Activated T-cell treated with anti-CD3 and anti-CD28 coated beads, Interleukin-2, amount 50 U/mL, for 48 hours (primary cell): Measurements from ENCODE around the gene RSRC2.
"Not testable (repeated sequence)": the region's sequence is repeated elsewhere in the genome, so short reads cannot be mapped to it uniquely, and the experiment has no call there.

Experiments used
- DNase-seq, 2 experiments: peaks; one replicate each; pipeline ENCODE4 v3.0.0-alpha.2; 2020

Gene RSRC2

GRCh38 chr12:122483969-122484368, 42.8 kb downstream of the RSRC2 start:
- peak in 1 of 2 experiments; percentile 1 for DNase-seq

GRCh38 chr12:122481861-122482260, 44.9 kb downstream of the RSRC2 start:
- no peak for DNase-seq

GRCh38 chr12:122480753-122481152, 46.0 kb downstream of the RSRC2 start:
- DNase-seq = peak in 1 of 2 experiments; percentile 8

GRCh38 chr12:122474324-122474716, 52.4 kb downstream of the RSRC2 start:
- DNase-seq = peak in 1 of 2 experiments; percentile 15

GRCh38 chr12:122473543-122474323, 53.0 kb downstream of the RSRC2 start:
- DNase-seq = peak; percentile 71 to 74

- peak in 1 of 2 experiments; percentile 9 for DNase-seq
Measured at GRCh38 chr12:122471324-122472226, 55.2 kb downstream of the RSRC2 start.

DNA sequence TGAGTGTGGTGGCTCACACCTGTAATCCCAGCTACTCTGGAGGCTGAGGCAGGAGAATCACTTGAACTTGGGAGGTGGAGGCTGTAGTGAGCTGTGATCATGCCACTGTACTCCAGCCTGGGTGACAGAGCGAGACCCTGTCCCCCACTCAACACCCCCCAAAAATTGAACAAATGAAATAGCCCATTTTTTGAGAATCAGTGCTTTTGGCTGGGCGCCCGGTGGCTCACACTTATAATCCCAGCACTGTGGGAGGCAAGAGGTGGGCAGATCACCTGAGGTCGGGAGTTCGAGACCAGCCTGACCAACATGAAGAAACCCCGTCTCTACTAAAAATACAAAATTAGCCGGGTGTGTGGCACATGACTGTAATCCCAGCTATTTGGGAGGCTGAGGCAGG, 56.2 kb downstream of the RSRC2 start:
- peak in 1 of 2 experiments; percentile 13 for DNase-seq

GRCh38 chr12:122469856-122470255, 56.9 kb downstream of the RSRC2 start:
- DNase-seq = not testable (repeated sequence)

- peak in 1 of 2 experiments; percentile 3 for DNase-seq
Measured at GRCh38 chr12:122467983-122468382, 58.8 kb downstream of the RSRC2 start.

DNA sequence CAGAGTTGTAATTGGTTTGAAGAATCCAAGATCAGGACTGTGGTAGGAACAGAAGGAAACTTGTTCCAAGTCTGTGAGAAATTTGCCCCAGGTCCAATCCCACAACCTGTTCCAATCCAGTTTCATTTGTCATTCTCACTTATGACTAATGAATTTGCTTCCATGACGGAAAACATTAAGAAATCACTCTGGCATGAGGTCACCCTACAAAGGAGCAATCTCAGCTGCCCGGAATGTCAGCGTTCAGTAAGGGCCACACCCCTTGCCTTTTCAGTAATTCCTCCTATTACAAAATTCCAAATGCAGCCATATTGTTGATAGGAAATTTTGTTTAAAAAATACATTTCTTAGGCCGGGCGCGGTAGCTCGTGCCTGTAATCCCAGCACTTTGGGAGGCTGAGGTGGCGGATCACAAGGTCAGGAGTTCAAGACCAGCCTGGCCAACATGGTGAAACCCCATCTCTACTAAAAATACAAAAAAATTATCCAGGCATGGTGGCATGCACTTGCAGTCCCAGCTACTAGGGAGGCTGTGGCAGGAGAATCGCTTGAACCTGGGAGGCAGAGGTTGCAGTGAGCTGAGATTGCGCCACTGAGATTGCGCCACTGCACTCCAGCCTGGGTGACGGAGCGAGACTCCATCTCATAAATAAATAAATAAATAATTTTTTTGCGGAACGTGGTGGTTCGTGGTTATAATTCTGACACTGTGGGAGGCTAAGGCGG, 62.3 kb downstream of the RSRC2 start:
- DNase-seq = peak in 1 of 2 experiments; percentile 3

DNA sequence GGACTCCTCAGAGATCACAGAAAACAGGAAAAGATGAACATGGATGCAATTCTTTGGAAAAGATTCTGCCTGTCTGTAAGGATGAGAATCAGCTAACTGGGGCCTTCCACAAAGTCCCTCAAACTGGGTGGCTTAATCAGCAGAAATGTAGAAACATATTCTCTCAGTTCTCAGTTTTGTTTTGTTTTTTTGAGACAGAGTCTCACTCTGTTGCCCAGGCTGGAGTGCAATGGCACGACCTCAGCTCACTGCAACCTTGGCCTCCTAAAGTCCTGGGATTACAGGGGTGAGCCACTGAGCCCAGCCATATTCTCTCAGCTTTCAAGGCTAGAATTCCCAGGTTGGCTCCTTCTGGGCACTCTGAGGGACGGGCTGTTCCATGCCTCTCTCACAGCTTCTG, 66.1 kb downstream of the RSRC2 start:
- no peak for DNase-seq

GRCh38 chr12:122460061-122460460, 66.7 kb downstream of the RSRC2 start:
- DNase-seq = no peak

GRCh38 chr12:122459211-122459610, 67.5 kb downstream of the RSRC2 start:
- DNase-seq = no peak

DNA sequence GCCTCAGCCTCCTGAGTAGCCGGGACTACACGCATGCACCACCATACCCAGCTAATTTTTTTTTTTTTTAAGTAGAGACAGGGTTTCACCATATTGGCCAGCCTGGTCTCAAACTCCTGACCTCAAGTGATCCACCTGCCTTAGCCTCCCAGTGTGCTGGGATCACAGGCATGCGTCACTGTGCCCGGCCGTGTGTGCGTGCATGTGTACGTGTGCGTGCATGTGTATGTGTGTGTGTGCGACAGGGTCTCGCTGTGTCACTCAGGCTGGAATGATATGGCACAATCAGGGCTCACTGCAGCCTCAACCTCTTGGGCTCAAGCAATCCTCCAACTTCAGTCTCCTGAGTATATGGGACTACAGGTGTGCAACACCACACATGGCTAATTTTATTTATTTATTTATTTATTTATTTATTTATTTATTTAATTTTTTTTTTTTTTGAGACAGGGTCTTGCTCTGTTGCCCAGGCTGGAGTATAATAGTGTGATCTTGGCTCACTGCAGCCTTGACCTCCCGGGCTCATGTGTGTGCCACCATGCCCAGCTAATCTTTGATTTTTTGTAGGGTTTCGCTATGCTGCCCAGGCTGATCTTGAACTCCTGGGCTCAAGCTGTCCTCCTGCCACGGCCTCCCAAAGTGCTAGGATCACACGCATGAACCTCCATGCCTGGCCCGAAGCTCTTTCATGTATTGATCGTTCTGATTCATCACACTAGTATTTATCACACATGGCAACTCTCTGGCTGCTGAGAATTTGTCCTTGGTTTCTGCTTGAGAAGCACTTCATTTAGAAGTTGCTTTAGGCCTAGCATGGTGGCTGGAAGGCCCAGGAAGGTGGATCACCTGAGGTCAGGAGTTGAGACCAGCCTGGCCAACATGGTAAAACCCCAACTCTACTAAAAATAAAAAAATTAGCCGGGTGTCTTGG, 68.4 kb downstream of the RSRC2 start:
- no peak for DNase-seq

GRCh38 chr12:122457627-122458026, 69.1 kb downstream of the RSRC2 start:
- DNase-seq = no peak

DNA sequence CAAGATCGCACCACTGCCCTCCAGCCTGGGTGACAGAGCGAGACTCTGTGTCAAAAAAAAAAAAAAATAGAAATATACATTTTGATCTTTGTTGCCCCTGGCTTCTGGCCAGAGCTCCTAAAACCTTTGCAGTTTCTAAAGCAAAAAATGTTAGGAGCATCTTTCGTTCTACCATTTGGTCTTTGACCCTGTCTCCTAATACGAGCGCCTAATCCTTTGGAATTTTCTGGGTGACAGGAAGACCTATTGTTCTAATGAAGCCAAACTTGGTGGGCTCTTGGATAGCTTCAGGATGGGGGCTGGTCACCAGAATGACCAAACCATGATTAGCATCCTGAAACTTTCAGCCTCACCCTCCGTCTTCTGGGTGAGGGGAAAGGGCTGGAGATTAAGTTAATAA, 72.0 kb downstream of the RSRC2 start:
- no peak for DNase-seq

- DNase-seq = no peak
Measured at GRCh38 chr12:122454250-122454721, 72.5 kb downstream of the RSRC2 start.
